BLaER1 treated with 17β-estradiol and CSF1 and Interleukin-3, amounts not matched to agents 10 nM and 100 nM (cell line): Measurements from ENCODE around the gene KCNIP3.
"Not testable (repeated sequence)": the region's sequence is repeated elsewhere in the genome, so short reads cannot be mapped to it uniquely, and the experiment has no call there.

Experiments
- H3K27ac ChIP-seq, 11 experiments: shearing (Covaris generic); formaldehyde crosslinking; 2 replicates each; pipeline ENCODE4 v1.8.1; 2022
- H3K27me3 ChIP-seq, 11 experiments: shearing (Covaris generic); formaldehyde crosslinking; 2 replicates each; pipeline ENCODE4 v1.8.1; 2022
- H3K36me3 ChIP-seq, 11 experiments: shearing (Covaris generic); formaldehyde crosslinking; 2 replicates each; pipeline ENCODE4 v1.8.1; 2022
- H3K4me1 ChIP-seq, 10 experiments: shearing (Covaris generic); formaldehyde crosslinking; 2 replicates each; pipeline ENCODE4 v1.8.1; 2022
- H3K4me2 ChIP-seq, 11 experiments: shearing (Covaris generic); formaldehyde crosslinking; 2 replicates each; pipeline ENCODE4 v1.8.1; 2022
- H3K4me3 ChIP-seq, 10 experiments: shearing (Covaris generic); formaldehyde crosslinking; 2 replicates each; pipeline ENCODE4 v1.8.1; 2022
- H3K9ac ChIP-seq, 11 experiments: shearing (Covaris generic); formaldehyde crosslinking; 2 replicates each; pipeline ENCODE4 v1.8.1; 2022
- H3K9me3 ChIP-seq, 11 experiments: shearing (Covaris generic); formaldehyde crosslinking; replicated peaks in 1 of 11; 2 replicates each; pipeline ENCODE4 v1.8.1; 2022
- H4K20me1 ChIP-seq, 11 experiments: shearing (Covaris generic); formaldehyde crosslinking; 2 replicates each; pipeline ENCODE4 v1.8.1; 2022
- Cebpa-rat ChIP-seq, 11 experiments: shearing (Covaris generic); IDR thresholded peaks; 2 replicates each; pipeline ENCODE4 v1.8.1; 2022

Gene KCNIP3

DNA sequence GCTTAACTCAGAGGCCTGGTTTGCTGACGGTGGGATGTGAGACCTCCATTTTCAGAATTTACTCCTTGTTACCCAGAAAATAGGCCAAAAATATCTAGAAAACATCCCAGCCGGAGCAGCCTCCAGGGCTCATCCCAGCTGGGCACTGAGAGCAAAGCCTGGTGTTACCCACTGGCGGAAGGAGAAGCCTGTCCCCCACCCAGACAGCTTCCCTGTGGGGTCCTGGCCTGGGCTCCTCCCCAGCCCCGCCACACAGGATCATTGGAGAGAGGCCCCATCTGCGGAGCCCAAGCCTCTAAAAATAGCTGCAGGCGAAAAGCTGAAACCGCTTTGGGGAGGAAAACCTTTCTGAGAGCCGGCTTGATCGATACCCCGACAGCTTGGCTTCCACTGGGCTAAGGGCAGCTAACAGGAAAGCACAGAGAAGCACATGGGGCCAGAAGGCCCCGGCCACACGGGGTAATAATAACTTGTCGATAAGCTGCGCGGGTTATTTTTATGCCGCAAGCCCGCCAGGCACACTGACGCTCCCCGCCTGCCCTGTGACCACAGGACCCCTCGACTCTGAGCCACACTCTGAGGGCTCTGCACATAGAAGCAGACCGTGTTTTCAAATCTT, 78.5 kb downstream of the KCNIP3 start:
- Histone ChIP-seq H3K27ac (no peak overlapping the region), H4K20me1 (no peaks in the 10 kb centered on the region; a peak in 1 of 22 replicates), H3K4me1 (peaks cover 0 to 24% (median 16%) of the 10 kb centered on the region in 10 experiments; a peak in 11 of 20 replicates), H3K4me3 (no peak overlapping the region), H3K9ac (no peak overlapping the region), H3K36me3 (no peaks in the 10 kb centered on the region), H3K9me3 (no peaks in the 10 kb centered on the region), H3K27me3 (no peaks in the 10 kb centered on the region), H3K4me2 (peak overlapping the region in 1 of 11 experiments; percentile 30; a peak in 1 of 22 replicates)
- no peak for TF ChIP-seq Cebpa-rat (IDR thresholded peaks at IDR 0.05)

- no peak overlapping the region for H3K4me3 ChIP-seq
- H3K27ac ChIP-seq: no peak overlapping the region
- TF ChIP-seq Cebpa-rat (IDR thresholded peaks at IDR 0.05): no peak
- H3K4me1 ChIP-seq: peaks cover 0 to 28% (median 20%) of the 10 kb centered on the region in 10 experiments; a peak in 13 of 20 replicates
- no peaks in the 10 kb centered on the region for H3K27me3 ChIP-seq
- no peak overlapping the region for H3K4me2 ChIP-seq
- no peaks in the 10 kb centered on the region for H3K36me3 ChIP-seq
- H4K20me1 ChIP-seq: no peaks in the 10 kb centered on the region; a peak in 1 of 22 replicates
- no peak overlapping the region for H3K9ac ChIP-seq
- no peaks in the 10 kb centered on the region for H3K9me3 ChIP-seq
Measured at GRCh38 chr2:95376311-95377215, 79.4 kb downstream of the KCNIP3 start.

DNA sequence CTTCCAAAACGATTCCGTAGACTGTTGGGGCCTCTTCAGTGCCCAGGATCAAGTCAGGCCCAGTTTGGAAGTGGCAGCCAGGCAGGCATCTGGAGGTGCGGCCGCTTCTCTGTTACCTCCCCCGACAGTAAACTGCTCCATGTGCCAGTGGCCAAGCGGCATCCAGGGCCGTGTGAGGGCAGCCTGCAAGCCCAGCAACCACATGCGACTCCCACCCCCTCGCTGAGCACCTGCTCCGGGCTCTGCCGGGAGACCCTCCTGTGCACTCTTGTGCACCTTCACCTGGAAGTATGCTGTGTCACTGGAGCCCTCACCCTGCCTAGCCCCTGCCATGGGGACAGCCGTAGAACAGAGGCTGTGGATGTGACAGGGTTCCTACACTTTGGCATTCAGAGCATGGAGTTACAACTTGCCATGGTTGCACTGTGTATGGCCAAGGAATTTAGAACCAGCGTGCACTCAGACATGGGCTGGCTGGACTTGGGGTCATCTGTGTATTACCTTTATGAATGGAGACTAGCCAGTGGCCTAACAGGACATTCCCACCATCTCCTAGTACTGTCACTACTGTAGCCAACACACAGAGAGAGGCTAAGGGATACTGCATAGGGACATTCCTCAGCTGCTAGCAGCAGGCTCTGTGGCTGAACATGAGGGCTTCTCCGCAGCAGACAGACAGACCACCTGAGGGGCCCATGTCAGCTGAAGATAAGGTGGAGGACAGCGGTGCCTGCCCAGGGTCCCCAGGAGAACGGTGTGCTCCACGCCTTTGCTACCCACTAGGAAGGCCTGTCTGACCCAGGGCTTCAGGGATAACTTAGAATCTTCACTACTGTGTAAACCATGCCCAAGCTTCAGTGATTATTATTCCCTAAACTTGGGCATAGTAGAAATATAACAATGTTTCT, 80.3 kb downstream of the KCNIP3 start:
- H3K36me3 ChIP-seq: no peaks in the 10 kb centered on the region
- H3K9me3 ChIP-seq: no peaks in the 10 kb centered on the region
- TF ChIP-seq Cebpa-rat (IDR thresholded peaks at IDR 0.05): no peak
- H3K9ac ChIP-seq: no peak overlapping the region
- H4K20me1 ChIP-seq: no peaks in the 10 kb centered on the region; a peak in 1 of 22 replicates
- H3K27ac ChIP-seq: no peak overlapping the region
- H3K4me3 ChIP-seq: no peak overlapping the region
- H3K4me1 ChIP-seq: peaks cover 0 to 31% (median 22%) of the 10 kb centered on the region in 10 experiments; a peak in 13 of 20 replicates
- no peak overlapping the region for H3K4me2 ChIP-seq
- H3K27me3 ChIP-seq: no peaks in the 10 kb centered on the region

DNA sequence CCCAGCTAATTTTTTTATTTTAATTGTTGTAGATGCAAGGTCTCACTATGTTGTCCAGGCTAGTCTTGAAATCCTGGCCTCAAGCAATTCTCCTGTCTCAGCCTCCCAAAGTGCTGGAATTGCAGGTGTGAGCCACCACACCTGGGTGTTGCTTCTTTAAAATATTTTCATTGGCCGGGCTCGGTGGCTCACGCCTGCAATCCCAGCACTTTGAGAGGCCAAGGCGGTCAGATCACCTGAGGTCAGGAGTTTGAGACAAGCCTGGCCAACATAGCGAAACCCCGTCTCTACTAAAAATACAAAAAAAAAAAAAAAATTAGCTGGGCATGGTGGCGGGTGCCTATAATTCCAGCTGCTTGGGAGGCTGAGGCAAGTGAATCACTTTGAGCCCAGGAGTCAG, 81.1 kb downstream of the KCNIP3 start:
- not testable (repeated sequence) for H3K4me3 ChIP-seq, H3K27me3 ChIP-seq, H3K27ac ChIP-seq, H3K4me2 ChIP-seq, H3K36me3 ChIP-seq, H3K9me3 ChIP-seq, H4K20me1 ChIP-seq, H3K9ac ChIP-seq
- H3K4me1 ChIP-seq: peaks cover 0 to 31% (median 22%) of the 10 kb centered on the region in 10 experiments; a peak in 13 of 20 replicates

DNA sequence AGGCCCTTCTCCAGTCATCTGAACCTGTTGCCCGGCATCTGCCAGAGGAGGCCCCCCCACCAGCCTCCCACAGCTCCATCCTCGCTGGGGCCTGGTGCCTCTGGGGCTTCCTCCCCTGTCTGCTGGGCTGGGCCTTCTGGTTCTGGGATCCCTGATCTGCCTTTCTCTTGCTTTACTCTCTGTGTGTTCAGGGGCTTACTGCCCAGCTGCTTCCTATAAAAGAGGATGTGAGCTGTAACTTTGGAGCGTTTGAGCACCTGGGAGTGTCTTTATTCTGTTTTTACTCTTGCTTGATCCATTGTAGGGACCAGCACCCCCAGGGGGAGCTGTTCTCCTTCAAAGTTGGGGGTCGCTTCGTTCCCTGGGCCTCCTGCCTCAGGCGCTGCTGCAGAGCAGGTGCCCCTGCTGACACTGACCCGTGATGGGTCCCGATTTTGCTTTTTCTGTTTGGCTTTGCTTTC, 82.3 kb downstream of the KCNIP3 start:
- H3K4me1 ChIP-seq: peaks cover 0 to 31% (median 21%) of the 10 kb centered on the region in 10 experiments; a peak in 13 of 20 replicates
- H3K4me3 ChIP-seq: no peak overlapping the region
- no peaks in the 10 kb centered on the region for H3K27me3 ChIP-seq
- no peaks in the 10 kb centered on the region; a peak in 1 of 22 replicates for H4K20me1 ChIP-seq
- H3K27ac ChIP-seq: no peak overlapping the region
- H3K9me3 ChIP-seq: no peaks in the 10 kb centered on the region
- no peaks in the 10 kb centered on the region for H3K36me3 ChIP-seq
- H3K4me2 ChIP-seq: peak overlapping the region in 6 of 11 experiments; percentile 1 to 42 (median 32); a peak in 5 of 22 replicates
- TF ChIP-seq Cebpa-rat (IDR thresholded peaks at IDR 0.05): no peak
- peak overlapping the region in 2 of 11 experiments; percentile 31 to 36; a peak in 1 of 22 replicates for H3K9ac ChIP-seq

DNA sequence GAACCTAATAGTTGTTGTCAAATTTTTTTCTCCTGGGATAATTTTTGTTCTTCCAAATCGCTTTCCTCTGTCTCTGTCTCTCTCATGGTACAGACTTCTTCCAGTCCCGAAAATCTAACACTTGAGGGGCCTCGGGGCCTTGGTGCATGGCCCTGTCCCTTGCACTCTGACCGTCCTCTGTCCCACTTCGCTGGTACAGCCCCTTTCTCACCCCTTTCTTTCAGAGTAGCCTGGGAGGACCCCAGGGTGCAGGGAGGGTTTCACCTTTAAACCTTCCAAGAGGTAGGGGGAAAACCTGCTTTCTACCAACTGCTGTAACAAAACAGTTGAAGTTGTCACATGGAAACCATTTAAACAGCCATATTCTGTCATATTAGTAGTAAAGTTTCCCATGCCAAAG, 83.1 kb downstream of the KCNIP3 start:
- no peaks in the 10 kb centered on the region for H3K27me3 ChIP-seq
- H3K4me1 ChIP-seq: peaks cover 0 to 26% (median 14%) of the 10 kb centered on the region in 10 experiments; a peak in 12 of 20 replicates
- H4K20me1 ChIP-seq: no peaks in the 10 kb centered on the region; a peak in 1 of 22 replicates
- no peak overlapping the region for H3K27ac ChIP-seq
- no peaks in the 10 kb centered on the region for H3K9me3 ChIP-seq
- no peaks in the 10 kb centered on the region for H3K36me3 ChIP-seq
- H3K4me2 ChIP-seq: no peak overlapping the region
- no peak overlapping the region for H3K9ac ChIP-seq
- no peak overlapping the region for H3K4me3 ChIP-seq
- TF ChIP-seq Cebpa-rat (IDR thresholded peaks at IDR 0.05): no peak

DNA sequence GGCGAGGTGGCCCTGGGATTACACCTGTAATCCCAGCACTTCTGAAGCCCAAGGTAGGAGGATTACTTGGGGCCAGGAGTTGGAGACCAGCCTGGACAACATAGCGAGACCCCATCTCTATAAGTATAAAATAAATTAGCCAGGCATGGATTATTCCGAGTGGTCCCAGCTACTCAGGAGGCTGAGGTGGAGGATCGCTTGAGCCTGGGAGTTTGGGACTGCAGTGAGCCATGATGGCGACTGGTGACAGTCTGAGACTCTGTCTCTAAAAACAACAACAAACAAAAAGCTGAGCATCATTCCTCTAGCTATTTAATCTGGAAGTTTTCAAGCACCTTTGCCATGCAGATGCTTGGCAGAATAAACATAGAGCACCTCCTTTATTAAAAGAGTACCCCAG, 83.6 kb downstream of the KCNIP3 start:
- H3K27ac ChIP-seq: no peak overlapping the region
- no peaks in the 10 kb centered on the region for H3K9me3 ChIP-seq
- H3K4me2 ChIP-seq: no peak overlapping the region
- no peak for TF ChIP-seq Cebpa-rat (IDR thresholded peaks at IDR 0.05)
- H4K20me1 ChIP-seq: no peaks in the 10 kb centered on the region; a peak in 1 of 22 replicates
- no peaks in the 10 kb centered on the region for H3K27me3 ChIP-seq
- H3K36me3 ChIP-seq: no peaks in the 10 kb centered on the region
- H3K4me3 ChIP-seq: no peak overlapping the region
- H3K9ac ChIP-seq: no peak overlapping the region
- peaks cover 0 to 21% (median 14%) of the 10 kb centered on the region in 10 experiments; a peak in 12 of 20 replicates for H3K4me1 ChIP-seq

DNA sequence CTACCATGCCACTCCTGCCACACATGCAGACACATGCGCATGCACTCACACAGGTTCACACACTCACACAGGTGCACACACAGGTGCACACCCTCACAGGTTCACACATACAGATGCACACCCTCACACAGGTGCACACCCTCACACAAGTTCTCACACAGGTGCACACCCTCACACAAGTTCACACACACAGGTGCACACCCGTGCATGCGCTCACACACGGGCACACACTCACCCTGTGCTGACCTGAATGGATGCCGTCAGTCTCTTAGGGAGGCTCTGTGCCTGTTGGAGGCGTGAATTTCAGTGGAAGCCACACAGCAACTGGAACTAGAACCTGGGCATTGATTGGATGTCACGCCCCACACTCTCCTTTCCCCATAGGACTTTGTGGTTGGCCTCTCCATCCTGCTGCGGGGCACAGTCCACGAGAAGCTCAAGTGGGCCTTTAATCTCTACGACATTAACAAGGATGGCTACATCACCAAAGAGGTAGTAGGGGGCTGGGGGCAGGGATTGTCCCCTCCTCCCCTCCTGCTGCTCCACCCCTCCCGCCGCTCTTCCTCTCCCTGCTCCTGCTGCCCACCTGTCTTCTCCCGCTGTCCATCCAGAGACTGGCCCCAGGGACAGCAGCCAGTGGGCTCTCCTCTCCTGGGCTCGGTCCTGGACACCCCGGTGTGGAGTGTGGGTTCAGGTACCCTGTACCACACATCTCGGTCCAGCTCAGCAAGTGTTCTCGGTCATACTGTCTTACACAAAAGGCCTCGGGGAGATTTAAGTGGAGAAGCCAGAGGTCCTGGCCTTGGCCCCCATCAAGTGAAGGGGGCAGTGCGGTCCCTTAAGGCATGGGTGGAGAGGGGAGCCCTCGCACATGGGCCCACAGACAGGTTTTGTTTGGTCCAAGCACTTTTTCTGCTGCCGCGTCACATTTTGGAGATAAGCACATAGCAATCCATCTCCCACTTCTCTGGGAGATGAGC, 84.4 kb downstream of the KCNIP3 start:
- Histone ChIP-seq H4K20me1 (no peaks in the 10 kb centered on the region), H3K4me1 (peaks cover 0 to 20% (median 14%) of the 10 kb centered on the region in 10 experiments; a peak in 12 of 20 replicates), H3K27ac (no peak overlapping the region), H3K4me2 (peak overlapping the region in 6 of 11 experiments; percentile 22 to 38 (median 30); a peak in 8 of 22 replicates), H3K27me3 (no peaks in the 10 kb centered on the region), H3K36me3 (no peaks in the 10 kb centered on the region), H3K4me3 (no peak overlapping the region), H3K9ac (no peak overlapping the region), H3K9me3 (no peaks in the 10 kb centered on the region)
- no peak for TF ChIP-seq Cebpa-rat (IDR thresholded peaks at IDR 0.05)
